HG03442 (cell line): Measurements from ENCODE around the gene NIPAL4.

Experiments
- ATAC-seq: cut with Tn5 transposase; IDR thresholded peaks from one replicate; pipeline ENCODE4 v1.9.1; 2021; ENCODE audit warnings: mild to moderate bottlenecking, moderate library complexity; ENCODE audit not compliant: unreplicated experiment

NIPAL4 gene

DNA sequence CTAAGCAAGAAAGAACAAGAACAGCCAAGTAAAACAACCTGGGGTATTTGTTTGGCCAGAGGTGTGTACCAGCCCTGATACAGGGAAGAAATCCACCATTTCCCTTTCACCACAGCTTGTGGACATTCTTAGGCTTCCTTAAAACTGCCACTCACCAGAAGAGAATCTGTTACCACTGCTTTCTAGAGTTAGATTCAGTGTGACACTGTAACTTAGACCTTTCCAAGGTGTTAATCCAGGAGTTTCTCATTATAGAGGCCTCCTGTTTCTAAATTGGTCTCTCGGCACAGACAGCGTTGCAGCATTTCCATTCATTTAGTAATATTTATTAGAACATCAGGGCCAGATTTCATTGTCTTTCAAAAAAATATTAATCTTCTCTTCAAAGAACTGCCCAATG is 55.0 kb downstream of the NIPAL4 start:
- ATAC-seq: no peak

GRCh38 chr5:157516006-157516405 is 56.0 kb downstream of the NIPAL4 start:
- ATAC-seq: no peak

- ATAC-seq: no peak
These were observed 56.8 kb downstream of the NIPAL4 start for GRCh38 chr5:157516626-157517325.

DNA sequence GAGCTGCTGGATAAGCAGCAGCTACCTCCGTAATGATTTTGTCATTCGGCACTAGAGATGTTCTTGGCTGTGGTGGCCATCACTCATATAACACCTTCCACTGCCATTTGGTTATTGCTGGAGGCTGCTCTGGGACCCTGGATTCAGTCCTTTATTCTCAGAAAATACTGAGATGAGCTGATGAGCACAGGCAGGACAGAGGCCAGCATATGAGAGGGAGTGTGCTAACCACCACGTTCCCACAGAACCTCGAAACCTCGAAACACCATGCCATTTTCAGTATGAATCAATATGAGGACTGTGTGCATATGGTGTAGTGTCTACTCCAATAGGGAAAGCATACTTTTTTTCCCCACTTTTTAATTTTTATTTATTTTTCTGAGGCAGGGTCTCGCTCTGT is 59.0 kb downstream of the NIPAL4 start:
- peak; percentile 81 for ATAC-seq

- ATAC-seq: peak; percentile 56
These were observed 59.7 kb downstream of the NIPAL4 start for GRCh38 chr5:157519579-157520253.

- no peak for ATAC-seq
These were observed 61.1 kb downstream of the NIPAL4 start for GRCh38 chr5:157520911-157521703.

- ATAC-seq: no peak
These were observed 61.7 kb downstream of the NIPAL4 start for GRCh38 chr5:157521704-157522029.

- no peak for ATAC-seq
These were observed 64.0 kb downstream of the NIPAL4 start for GRCh38 chr5:157523976-157524375.
